ENCODE results near the gene CCDC88B. TPM values are rescaled to one million over a fixed set of nuclear protein-coding genes. Genes with fewer than 3 reads are reported as not detected.

Gene CCDC88B
- total and polyA plus RNA-seq, 9 of the 15 experiments (the other 6 are each of a cell fraction or from before 2014, with no cell fraction given), result 0.13 to 18.1 (median 7.9) TPM

- TF ChIP-seq SNIP1 (IDR thresholded peaks at IDR 0.05; ENCODE audit: low read depth), result 0 out of 2 replicates have a peak, but pooled peaks have one; percentile 41
- no peak for TF ChIP-seq U2AF1 (optimal IDR thresholded peaks at IDR 0.05; ENCODE audit: low read depth, low read length)
- TF ChIP-seq, protein P1, sequence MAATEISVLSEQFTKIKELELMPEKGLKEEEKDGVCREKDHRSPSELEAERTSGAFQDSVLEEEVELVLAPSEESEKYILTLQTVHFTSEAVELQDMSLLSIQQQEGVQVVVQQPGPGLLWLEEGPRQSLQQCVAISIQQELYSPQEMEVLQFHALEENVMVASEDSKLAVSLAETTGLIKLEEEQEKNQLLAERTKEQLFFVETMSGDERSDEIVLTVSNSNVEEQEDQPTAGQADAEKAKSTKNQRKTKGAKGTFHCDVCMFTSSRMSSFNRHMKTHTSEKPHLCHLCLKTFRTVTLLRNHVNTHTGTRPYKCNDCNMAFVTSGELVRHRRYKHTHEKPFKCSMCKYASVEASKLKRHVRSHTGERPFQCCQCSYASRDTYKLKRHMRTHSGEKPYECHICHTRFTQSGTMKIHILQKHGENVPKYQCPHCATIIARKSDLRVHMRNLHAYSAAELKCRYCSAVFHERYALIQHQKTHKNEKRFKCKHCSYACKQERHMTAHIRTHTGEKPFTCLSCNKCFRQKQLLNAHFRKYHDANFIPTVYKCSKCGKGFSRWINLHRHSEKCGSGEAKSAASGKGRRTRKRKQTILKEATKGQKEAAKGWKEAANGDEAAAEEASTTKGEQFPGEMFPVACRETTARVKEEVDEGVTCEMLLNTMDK (IDR thresholded peaks at IDR 0.05; ENCODE audit: borderline replicate concordance, insufficient read depth, low read depth, low read length, poor library complexity, severe bottlenecking), result peak; percentile 69
- TF ChIP-seq, protein P2, sequence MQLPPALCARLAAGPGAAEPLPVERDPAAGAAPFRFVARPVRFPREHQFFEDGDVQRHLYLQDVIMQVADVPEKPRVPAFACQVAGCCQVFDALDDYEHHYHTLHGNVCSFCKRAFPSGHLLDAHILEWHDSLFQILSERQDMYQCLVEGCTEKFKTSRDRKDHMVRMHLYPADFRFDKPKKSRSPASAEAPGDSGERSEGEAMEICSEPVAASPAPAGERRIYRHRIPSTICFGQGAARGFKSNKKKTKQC (CRISPR knock-in tag; IDR thresholded peaks at IDR 0.05), result no peak
- peak in 2 of 3 experiments; percentile 49 to 75 for TF ChIP-seq YY1 (IDR thresholded peaks at IDR 0.05; ENCODE audit: borderline replicate concordance in 1 of 3, control insufficient read depth in 1 of 3, extremely low read depth in 1 of 3, insufficient read depth in 3 of 3, insufficient read length in 1 of 3, insufficient replicate concordance in 2 of 3, low read depth in 1 of 3, low read length in 2 of 3)
- TF ChIP-seq, protein P3, sequence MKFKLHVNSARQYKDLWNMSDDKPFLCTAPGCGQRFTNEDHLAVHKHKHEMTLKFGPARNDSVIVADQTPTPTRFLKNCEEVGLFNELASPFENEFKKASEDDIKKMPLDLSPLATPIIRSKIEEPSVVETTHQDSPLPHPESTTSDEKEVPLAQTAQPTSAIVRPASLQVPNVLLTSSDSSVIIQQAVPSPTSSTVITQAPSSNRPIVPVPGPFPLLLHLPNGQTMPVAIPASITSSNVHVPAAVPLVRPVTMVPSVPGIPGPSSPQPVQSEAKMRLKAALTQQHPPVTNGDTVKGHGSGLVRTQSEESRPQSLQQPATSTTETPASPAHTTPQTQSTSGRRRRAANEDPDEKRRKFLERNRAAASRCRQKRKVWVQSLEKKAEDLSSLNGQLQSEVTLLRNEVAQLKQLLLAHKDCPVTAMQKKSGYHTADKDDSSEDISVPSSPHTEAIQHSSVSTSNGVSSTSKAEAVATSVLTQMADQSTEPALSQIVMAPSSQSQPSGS (CRISPR knock-in tag; IDR thresholded peaks at IDR 0.05), result no peak
- TF ChIP-seq CREB1 (IDR thresholded peaks at IDR 0.05), result 0 out of 2 replicates have a peak, but pooled peaks have one; percentile 22
- TF ChIP-seq CREB1 (CRISPR knock-in tag; IDR thresholded peaks at IDR 0.05), result no peak
- TF ChIP-seq ZNF766 (CRISPR knock-in tag; conservative IDR thresholded peaks at IDR 0.05), result 0 out of 2 replicates have a peak, but pooled peaks have one; percentile 35
- TF ChIP-seq FOXA3 (CRISPR knock-in tag; conservative IDR thresholded peaks at IDR 0.05 in 1 of 2, IDR thresholded peaks at IDR 0.05 in 1 of 2), result no peak
- peak; percentile 88; the same call in 1 of the 2 replicates for TF ChIP-seq ZC3H8 (IDR thresholded peaks at IDR 0.05)
- no peak for TF ChIP-seq DACH1 (IDR thresholded peaks at IDR 0.05; ENCODE audit: partially characterized antibody)
- TF ChIP-seq NONO (IDR thresholded peaks at IDR 0.05; ENCODE audit: low read depth in 2 of 2, low read length in 1 of 2), result 0 out of 4 replicates have a peak, but pooled peaks of 1 of the 2 experiments have one; percentile 27
- TF ChIP-seq HDAC6 (IDR thresholded peaks at IDR 0.05; ENCODE audit: low read depth, low read length), result no peak
- TF ChIP-seq GTF2F1 (IDR thresholded peaks at IDR 0.05; ENCODE audit: low read depth, low read length), result no peak
- no peak for TF ChIP-seq MCM2 (IDR thresholded peaks at IDR 0.05; ENCODE audit: low read depth)
- TF ChIP-seq ZNF12 (CRISPR knock-in tag; IDR thresholded peaks at IDR 0.05), result no peak
- peak; percentile 15; the same call in 1 of the 2 replicates for TF ChIP-seq TAL1 (IDR thresholded peaks at IDR 0.05)
- TF ChIP-seq IRF9 (tag; IDR thresholded peaks at IDR 0.05), result peak; percentile 49; the same call in 1 of the 2 replicates
- peak; percentile 83 for TF ChIP-seq LEF1 (IDR thresholded peaks at IDR 0.05)
- no peak for TF ChIP-seq CEBPG (CRISPR knock-in tag; IDR thresholded peaks at IDR 0.05)
- TF ChIP-seq CEBPG (tag; conservative IDR thresholded peaks at IDR 0.05 in 1 of 2, IDR thresholded peaks at IDR 0.05 in 1 of 2), result no peak
- peak; percentile 32 for TF ChIP-seq TBP (optimal IDR thresholded peaks at IDR 0.05; ENCODE audit: low read depth, low read length)
These were observed 8.2 kb upstream of the CCDC88B start (continued) for GRCh38 chr11:64331569-64332371.
